GM18861 (cell line): ENCODE results near the gene ASAH2B.

ENCODE experiments used
- ATAC-seq: cut with Tn5 transposase; IDR thresholded peaks from one replicate; pipeline ENCODE4 v1.9.1; 2021; ENCODE audit not compliant: unreplicated experiment

Gene ASAH2B

GRCh38 chr10:50796693-50797092 lies 57.0 kb downstream of the ASAH2B start:
- no peak for ATAC-seq

GRCh38 chr10:50798297-50798696 lies 58.6 kb downstream of the ASAH2B start:
- ATAC-seq = no peak

GRCh38 chr10:50799595-50799994 lies 59.9 kb downstream of the ASAH2B start:
- ATAC-seq = no peak

- ATAC-seq = no peak
Measured at GRCh38 chr10:50805981-50806622, 66.4 kb downstream of the ASAH2B start.

GRCh38 chr10:50807851-50808776 lies 68.4 kb downstream of the ASAH2B start:
- ATAC-seq = no peak
